Vagina (tissue), 2 donors: ENCODE measurements around the gene PTPN6.

ENCODE experiments used
- POLR2A ChIP-seq, 2 donors: fragments of 450-650 bp; IDR thresholded peaks; one replicate each; pipeline ENCODE4 v1.6.1; 2017; ENCODE audit warnings: antibody characterized with exemption in 2 of 2, mild to moderate bottlenecking in 2 of 2, moderate library complexity in 2 of 2
- POLR2AphosphoS5 ChIP-seq, 2 donors: sonication (generic); formaldehyde crosslinking; IDR thresholded peaks; one replicate each; pipeline ENCODE4 v1.9.0; 2017; ENCODE audit warnings: antibody characterized with exemption in 2 of 2, mild to moderate bottlenecking in 2 of 2, low read depth in 1 of 2; ENCODE audit not compliant: insufficient read depth in 1 of 2
- TF ChIP-seq, protein P1 (sequence below), 3 experiments: fragments of 450-650 bp in 2 of 3; fragments of 200-600 bp in 1 of 3; sonication (generic) in 1 of 3; IDR thresholded peaks; one replicate each; pipeline ENCODE4 v1.5.1; 2017 to 2019; ENCODE audit warnings: antibody characterized with exemption in 3 of 3, mild to moderate bottlenecking in 2 of 3, moderate library complexity in 2 of 3

DNA sequence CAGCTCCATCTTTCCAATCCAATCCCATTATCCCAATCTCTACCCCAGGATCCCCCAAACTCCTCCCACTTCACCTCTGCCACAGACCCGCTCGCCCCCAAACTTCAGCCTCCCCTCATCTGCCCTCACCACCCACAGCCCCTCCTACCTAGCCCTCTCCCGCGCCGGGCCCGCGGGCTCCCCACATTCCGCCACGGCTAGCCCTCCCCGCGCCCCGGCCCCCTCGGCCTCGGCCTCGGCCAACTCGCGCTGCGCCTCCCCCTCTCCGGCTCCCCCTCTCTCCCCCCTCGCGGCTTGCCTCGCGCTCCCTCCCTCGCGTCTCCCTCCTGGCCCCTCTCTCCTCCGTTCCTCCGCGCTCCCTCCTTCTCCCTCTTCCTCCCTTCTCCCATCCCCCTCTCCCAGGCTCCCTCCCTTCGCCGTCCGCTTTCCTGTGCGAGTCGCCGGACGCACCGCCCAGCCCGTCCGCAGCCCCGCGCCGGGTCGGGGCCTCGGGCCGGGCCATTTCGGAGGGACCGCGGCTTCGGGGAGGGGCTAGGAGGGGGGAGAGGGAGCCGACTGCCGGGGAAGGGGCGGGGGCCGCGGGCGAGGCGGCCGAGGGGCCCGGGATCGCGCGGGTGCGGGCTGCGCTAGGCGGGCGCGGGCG lies 23.7 kb upstream of the PTPN6 start, which contains the start of gene ATN1:
- TF ChIP-seq, protein P1, sequence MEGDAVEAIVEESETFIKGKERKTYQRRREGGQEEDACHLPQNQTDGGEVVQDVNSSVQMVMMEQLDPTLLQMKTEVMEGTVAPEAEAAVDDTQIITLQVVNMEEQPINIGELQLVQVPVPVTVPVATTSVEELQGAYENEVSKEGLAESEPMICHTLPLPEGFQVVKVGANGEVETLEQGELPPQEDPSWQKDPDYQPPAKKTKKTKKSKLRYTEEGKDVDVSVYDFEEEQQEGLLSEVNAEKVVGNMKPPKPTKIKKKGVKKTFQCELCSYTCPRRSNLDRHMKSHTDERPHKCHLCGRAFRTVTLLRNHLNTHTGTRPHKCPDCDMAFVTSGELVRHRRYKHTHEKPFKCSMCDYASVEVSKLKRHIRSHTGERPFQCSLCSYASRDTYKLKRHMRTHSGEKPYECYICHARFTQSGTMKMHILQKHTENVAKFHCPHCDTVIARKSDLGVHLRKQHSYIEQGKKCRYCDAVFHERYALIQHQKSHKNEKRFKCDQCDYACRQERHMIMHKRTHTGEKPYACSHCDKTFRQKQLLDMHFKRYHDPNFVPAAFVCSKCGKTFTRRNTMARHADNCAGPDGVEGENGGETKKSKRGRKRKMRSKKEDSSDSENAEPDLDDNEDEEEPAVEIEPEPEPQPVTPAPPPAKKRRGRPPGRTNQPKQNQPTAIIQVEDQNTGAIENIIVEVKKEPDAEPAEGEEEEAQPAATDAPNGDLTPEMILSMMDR (IDR thresholded peaks at IDR 0.05): no peak
- TF ChIP-seq POLR2AphosphoS5 (IDR thresholded peaks at IDR 0.05; ENCODE audit: insufficient read depth in 1 of 2, low read depth in 1 of 2) (peak in 1 of 2 donors; percentile 81), POLR2A (IDR thresholded peaks at IDR 0.05) (peak in 1 of 2 donors; percentile 42)
